Cardiac muscle cell (in vitro differentiated cells and primary cell): Measurements from ENCODE around the gene CRIM1. TPM values are rescaled to one million over a fixed set of nuclear protein-coding genes. Genes with fewer than 3 reads are reported as not detected.
"Not testable (repeated sequence)": the region's sequence is repeated elsewhere in the genome, so short reads cannot be mapped to it uniquely, and the experiment has no call there.

Experiments
- DNase-seq, 2 donors: peaks; one replicate each; pipeline versions ENCODE4 v3.0.0 to v3.0.0-alpha.2; 2010 to 2017; ENCODE audit warnings: low read depth in 1 of 2, low spot score in 1 of 2
- H3K27ac ChIP-seq: fragments of 200-600 bp; sonication (generic); 2 replicates; pipeline ENCODE4 v1.5.1; 2016
- H3K27me3 ChIP-seq: fragments of 200-600 bp; sonication (generic); 2 replicates; pipeline ENCODE4 v1.6.0; 2016; ENCODE audit warnings: control low read depth
- H3K36me3 ChIP-seq: fragments of 200-600 bp; sonication (generic); 2 replicates; pipeline ENCODE4 v1.5.1; 2016; ENCODE audit warnings: control low read depth
- H3K4me1 ChIP-seq: fragments of 200-600 bp; sonication (generic); 2 replicates; pipeline ENCODE4 v1.8.1; 2017; ENCODE audit warnings: low read depth, mild to moderate bottlenecking, mixed run types
- H3K4me3 ChIP-seq: fragments of 200-600 bp; sonication (generic); 2 replicates; pipeline ENCODE4 v1.5.1; 2016; ENCODE audit warnings: mild to moderate bottlenecking
- H3K9me3 ChIP-seq: fragments of 200-600 bp; sonication (generic); 2 replicates; pipeline ENCODE4 v1.5.1; 2017; ENCODE audit warnings: low read depth, mild to moderate bottlenecking, control low read depth
- polyA plus RNA-seq: library from polyadenylated mRNA; unstranded; fragments of >200 nt; fragmentation: Nextera tagmentation; extraction: Ambion mirVana; gene quantifications from 2 replicates; pipeline ENCODE4 v1.2.1, GENCODE V29; 2016
- total RNA-seq: library from RNA; depleted of rRNA; stranded (reverse); fragments of >200 nt; gene quantifications from 2 replicates; pipeline ENCODE4 v1.2.3, GENCODE V29; 2016
- TF ChIP-seq, protein P1 (sequence below): IDR thresholded peaks from 2 replicates; pipeline ENCODE4 v1.5.1; 2012; ENCODE audit warnings: low read depth, mild to moderate bottlenecking, low read length

The CRIM1 gene
- 4.2 and 5.4 TPM in 2 replicates for total RNA-seq
- 2.4 and 3.1 TPM in 2 replicates for polyA plus RNA-seq

GRCh38 chr2:36355151-36355889 lies at the start of gene CRIM1:
CRIM1 (plus strand) TSS chr2:36355778; CDS start chr2:36356293, 515 bp downstream.
- H3K4me1 ChIP-seq, result no peaks in the 10 kb centered on the region
- H3K36me3 ChIP-seq, result no peaks in the 10 kb centered on the region
- peak within 1 kb of the TSS; percentile 84 for H3K4me3 ChIP-seq
- no peak within 1 kb of the TSS for H3K27ac ChIP-seq
- peaks cover 51% of the 10 kb centered on the region for H3K27me3 ChIP-seq
- H3K9me3 ChIP-seq, result no peaks in the 10 kb centered on the region
- TF ChIP-seq, protein P1, sequence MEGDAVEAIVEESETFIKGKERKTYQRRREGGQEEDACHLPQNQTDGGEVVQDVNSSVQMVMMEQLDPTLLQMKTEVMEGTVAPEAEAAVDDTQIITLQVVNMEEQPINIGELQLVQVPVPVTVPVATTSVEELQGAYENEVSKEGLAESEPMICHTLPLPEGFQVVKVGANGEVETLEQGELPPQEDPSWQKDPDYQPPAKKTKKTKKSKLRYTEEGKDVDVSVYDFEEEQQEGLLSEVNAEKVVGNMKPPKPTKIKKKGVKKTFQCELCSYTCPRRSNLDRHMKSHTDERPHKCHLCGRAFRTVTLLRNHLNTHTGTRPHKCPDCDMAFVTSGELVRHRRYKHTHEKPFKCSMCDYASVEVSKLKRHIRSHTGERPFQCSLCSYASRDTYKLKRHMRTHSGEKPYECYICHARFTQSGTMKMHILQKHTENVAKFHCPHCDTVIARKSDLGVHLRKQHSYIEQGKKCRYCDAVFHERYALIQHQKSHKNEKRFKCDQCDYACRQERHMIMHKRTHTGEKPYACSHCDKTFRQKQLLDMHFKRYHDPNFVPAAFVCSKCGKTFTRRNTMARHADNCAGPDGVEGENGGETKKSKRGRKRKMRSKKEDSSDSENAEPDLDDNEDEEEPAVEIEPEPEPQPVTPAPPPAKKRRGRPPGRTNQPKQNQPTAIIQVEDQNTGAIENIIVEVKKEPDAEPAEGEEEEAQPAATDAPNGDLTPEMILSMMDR, result no peak
- peak; percentile 88 to 97 for DNase-seq

DNA sequence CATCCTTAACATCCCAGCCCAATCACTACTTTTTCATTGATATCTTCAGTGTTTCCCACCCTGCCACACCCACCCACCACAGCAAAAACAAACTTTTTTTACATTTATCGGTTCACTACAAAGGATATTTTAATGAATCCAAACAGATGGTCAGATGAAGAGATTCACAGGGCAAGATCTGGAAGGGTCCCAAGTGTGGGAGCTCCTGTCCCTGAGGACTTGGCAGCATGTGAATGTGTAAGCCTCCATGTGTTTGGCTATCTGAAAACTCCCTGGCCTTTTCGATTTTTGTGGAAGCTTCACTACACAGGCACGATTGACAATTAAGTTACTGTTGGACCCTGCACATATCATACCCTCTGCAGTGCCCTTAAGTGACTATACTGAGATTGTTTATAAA lies 48.1 kb upstream of the CRIM1 start:
- no peak for DNase-seq
- Histone ChIP-seq H3K27ac (no peak overlapping the region), H3K36me3 (no peaks in the 10 kb centered on the region), H3K9me3 (no peaks in the 10 kb centered on the region), H3K4me1 (no peaks in the 10 kb centered on the region), H3K27me3 (no peaks in the 10 kb centered on the region), H3K4me3 (no peak overlapping the region)
- TF ChIP-seq, protein P1, result no peak

- not testable (repeated sequence) for H3K9me3 ChIP-seq, H3K4me1 ChIP-seq, DNase-seq, H3K4me3 ChIP-seq, H3K27ac ChIP-seq, H3K36me3 ChIP-seq, H3K27me3 ChIP-seq
These were observed 45.1 kb upstream of the CRIM1 start for GRCh38 chr2:36310444-36310843.

DNA sequence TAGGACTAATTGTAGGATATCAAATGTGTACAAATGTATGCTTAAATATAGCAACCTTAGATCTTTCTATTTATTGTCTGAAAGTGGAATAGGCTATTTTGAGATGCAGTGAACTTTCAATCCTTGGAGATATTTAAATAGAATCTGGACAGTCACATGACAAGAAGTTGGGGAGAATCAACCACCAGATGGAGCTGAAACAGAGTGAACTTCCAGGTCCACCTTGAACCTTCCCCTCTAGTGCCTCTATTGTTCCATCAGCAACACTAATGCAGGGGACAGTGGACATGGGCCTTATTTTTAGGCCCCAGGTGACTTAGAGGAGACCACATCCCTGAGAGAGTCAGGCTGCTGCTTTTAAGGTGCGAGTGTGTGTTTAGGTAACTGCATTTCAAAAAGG lies 37.0 kb upstream of the CRIM1 start:
- no peak overlapping the region for H3K4me3 ChIP-seq
- H3K36me3 ChIP-seq, result no peaks in the 10 kb centered on the region
- TF ChIP-seq, protein P1, result no peak

DNA sequence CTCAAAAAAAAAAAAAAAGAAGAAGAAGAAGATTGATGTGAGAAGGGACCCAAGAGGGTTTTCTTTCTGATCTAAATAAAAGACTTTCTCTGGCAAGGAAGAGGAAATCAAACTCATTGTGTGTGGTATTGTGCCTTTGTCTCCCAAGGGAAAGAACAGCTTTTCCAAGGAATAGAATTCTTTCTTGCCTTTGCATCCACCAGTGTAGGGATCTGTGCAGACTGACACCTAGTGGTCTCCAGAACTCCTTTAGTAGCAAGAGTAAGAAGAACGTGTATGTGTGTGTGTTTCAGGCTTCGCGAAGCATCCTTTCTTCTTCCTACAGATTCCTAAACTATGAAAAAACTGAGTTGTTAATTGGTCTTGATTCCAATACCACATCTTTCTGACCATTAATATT lies 33.5 kb upstream of the CRIM1 start:
- no peak overlapping the region for H3K4me3 ChIP-seq
- no peak overlapping the region for H3K27ac ChIP-seq
- no peaks in the 10 kb centered on the region for H3K4me1 ChIP-seq
- TF ChIP-seq, protein P1, result peak; percentile 44
- H3K27me3 ChIP-seq, result no peaks in the 10 kb centered on the region
- peak; percentile 47 to 53 for DNase-seq
- no peaks in the 10 kb centered on the region for H3K36me3 ChIP-seq
- H3K9me3 ChIP-seq, result no peaks in the 10 kb centered on the region

More for the DNA sequence above, 37.0 kb upstream of the CRIM1 start:
- no peaks in the 10 kb centered on the region for H3K9me3 ChIP-seq
- H3K27me3 ChIP-seq, result no peaks in the 10 kb centered on the region
- no peak overlapping the region for H3K27ac ChIP-seq
- H3K4me1 ChIP-seq, result no peaks in the 10 kb centered on the region
- DNase-seq, result peak in 1 of 2 donors; percentile 5

- DNase-seq, result no peak
- TF ChIP-seq, protein P1, result no peak
- no peaks in the 10 kb centered on the region for H3K27me3 ChIP-seq
- no peak overlapping the region for H3K4me3 ChIP-seq
- H3K27ac ChIP-seq, result no peak overlapping the region
- no peaks in the 10 kb centered on the region for H3K36me3 ChIP-seq
- H3K9me3 ChIP-seq, result no peaks in the 10 kb centered on the region
- H3K4me1 ChIP-seq, result no peaks in the 10 kb centered on the region
These were observed 29.3 kb upstream of the CRIM1 start for GRCh38 chr2:36326286-36326685.
